DMS114 treated with DMSO at 0.1 percent for 48 hours (cell line): ENCODE data around the gene RAB6B.

Source experiments
- DNase-seq: peaks from one replicate; lab custom pipeline; 2025; ENCODE audit not compliant: unreplicated experiment; lab: John Stamatoyannopoulos, UW

The RAB6B gene

DNA sequence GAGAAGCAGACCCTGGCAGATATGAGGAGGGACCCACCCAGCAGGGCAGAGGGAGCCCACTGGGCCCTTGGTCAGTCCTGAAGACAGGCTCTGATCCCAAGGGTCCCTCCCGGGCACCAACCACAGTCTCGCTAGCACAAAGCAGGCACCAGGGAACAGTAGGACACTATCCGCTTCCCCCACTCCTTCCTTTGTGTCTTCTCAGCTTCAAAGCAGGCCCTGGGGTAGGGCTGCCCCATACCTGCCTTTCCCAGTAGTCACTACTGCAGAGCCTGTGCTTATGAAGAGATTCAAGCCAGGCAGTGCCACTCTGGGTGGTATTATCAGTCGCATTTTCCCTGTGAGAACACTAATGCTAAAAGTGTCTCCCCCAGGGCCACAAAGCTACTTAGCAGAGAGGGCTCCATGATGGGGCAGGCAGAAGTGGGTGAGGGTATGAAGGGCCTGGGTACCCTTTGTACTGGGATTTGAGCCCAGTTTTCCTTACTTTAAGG, 57.3 kb downstream of the RAB6B start:
- no peak for DNase-seq

DNA sequence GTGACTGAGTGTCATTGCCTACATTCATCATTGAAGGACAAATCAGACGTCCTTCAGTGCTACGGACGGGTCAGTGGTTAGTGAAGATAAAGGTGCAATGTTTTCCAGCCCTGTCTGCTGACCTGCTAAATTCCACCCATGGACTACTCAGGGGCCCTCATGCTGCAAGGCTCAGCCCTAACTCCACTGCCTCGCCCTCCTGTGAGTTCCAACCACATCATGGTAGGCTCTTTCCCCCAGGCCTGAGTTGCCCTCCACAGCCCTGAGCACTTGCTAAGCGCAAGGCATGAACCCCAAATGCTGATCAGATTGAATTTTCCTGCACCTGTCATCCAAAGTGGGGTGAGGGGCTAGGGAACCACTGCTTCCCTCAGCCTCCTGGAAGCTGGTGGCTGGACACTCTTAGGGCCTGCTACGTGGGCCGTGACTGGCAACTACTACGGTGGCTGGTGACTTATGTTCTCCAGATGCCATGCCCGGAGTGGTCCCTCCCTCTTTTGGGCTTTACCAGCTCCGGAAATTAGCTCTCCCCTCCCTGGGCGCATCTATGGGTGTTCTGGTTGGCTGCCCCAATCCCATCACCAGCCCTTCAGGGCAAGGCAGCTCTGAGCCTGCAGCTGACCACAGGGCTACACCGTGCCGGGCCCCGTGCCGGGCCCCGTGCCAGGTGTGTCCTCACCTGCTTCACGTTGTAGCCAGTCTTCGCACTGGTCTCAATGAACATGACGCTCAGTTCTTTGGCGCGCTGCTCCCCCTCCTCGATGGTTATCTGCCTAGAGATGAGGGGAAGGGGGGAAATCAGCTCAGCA, 58.0 kb downstream of the RAB6B start:
- no peak for DNase-seq

DNA sequence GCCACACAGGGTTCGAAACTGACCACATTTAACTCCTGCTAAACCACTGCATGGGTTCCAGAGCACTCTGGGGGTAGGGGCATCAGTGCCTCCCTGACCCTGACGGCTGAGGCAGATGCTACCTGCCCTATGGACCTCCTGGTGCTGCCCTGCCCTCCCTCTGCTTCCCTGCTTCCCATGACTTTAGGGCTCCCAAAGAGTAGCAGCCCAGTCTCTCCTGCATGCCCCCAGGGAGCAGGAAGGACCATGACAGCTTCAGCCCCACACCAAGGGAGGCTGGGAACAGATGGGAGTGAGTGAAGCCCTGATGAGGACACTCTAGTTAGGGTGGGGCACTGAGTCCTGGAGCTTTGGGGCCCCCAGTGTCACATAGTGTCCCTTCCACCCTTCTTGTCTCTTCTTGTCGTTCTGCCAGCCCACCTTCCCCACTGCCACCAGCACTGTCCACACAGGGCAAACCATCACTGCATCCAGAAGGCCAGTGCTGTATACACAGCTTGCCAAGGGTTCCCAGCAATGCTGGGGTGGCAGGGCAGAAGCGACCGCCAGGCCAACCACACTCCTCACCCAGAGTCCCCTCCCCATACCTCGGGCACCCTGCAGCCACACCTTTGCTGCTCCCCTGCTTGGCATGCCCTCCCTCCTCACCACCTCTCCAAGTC, 59.1 kb downstream of the RAB6B start:
- no peak for DNase-seq

DNA sequence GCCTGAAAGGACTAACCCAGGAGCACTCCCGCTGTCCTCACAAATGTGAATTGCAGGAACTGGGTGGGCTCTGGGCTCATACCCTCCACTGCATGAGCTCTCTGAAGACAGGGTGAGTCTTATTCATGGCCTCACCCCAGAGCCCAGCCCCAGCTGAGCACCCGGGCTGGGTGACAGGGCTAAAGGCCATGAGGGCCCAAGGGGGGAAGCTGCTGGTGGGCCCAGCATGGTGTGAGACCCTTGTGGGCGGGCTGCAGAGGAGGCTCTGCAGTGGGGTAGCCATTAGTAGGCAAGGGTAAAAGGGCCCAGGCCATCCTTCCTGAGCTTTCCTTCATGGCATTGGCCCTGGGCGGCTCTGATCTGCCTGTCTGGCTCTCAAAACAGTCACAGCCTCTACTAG, 59.7 kb downstream of the RAB6B start:
- DNase-seq: no peak

DNA sequence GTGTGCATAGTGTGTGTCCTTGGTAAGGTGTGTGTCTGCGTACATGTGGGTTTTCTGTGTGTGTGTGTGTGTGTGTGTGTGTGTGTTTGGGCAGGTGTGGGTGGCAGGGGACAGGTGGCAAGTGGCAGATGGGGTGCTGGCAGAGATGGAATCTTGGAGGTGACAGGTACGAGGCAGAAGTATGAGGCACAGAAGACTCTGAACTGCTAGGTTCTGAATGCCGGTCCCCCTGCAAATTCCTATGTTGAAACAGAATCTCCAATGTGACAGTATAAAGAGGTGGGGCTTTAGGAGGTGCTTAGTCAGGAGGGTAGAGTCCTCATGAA, 60.3 kb downstream of the RAB6B start:
- DNase-seq: no peak

DNA sequence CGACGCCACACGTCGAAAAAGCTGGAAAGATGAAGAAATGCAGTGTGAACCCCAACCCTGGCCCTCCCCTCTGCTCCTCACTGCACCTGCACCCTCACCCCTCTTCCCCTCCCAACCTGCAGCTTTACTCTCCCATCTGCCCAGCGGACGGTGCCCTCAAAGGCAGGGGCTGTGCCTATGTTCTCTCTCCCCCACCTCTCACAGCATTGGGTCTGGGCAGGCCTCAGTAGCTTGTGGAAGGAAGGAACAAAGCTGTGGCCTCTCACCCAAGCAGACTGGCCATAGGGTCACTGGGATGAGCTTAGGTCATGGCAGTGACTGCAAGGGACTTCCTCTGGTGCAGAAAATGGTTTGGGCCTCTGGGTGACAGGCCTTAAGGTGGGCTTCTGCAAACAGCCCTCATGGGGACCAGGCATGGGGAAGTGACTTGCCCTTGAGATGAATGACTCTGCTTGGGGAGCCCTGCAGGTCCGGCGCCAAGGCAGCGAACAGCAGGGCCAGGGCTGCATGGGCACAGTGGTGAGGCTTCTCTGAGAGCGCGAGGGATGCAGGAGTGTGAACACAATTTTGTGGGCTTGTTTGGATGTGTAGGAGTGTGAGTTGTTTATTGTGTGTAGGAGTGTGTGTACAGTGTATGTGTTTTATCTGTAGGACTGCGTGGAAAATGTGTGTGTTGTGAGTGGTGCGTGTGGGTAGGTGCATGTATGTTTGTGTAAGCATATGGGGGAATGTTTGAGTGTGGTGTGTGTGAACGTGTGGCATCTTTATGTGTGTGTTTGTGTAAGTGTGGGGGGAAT, 60.9 kb downstream of the RAB6B start:
- no peak for DNase-seq

DNA sequence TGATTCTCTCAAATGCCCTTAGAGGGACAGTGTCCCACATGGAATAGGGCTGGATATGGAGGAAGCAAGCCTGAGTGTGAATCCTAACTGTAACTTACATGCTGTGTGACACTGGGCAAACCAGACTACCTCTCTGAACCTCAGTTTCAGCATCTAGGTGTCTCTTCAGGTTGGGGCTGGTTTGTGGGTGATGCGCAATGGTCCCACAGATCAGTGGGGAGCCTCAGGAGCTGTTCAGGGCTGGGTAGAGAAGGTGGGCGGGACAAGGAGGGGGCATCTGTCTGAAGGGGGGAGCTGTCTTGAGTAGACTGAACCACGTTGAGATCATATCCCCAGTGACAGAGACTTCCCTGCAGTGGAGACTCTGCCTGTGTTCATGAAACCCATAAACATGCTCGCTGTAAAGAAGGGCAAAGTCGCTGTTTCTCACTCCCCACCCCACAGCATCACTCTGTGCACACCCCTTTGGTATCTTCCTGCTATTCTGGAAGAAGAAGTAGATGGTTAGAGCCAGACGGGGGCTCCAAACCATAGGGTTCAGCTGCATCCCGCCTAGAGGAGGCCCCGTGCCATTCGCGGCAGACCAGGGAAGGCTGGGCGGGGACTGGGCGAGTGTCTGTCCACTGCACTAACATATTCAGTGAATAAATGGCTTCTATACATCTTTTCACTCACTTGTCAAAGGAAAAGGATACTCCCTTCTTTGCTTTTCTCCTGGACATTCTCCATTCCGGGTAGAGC, 61.6 kb downstream of the RAB6B start:
- DNase-seq: no peak

DNA sequence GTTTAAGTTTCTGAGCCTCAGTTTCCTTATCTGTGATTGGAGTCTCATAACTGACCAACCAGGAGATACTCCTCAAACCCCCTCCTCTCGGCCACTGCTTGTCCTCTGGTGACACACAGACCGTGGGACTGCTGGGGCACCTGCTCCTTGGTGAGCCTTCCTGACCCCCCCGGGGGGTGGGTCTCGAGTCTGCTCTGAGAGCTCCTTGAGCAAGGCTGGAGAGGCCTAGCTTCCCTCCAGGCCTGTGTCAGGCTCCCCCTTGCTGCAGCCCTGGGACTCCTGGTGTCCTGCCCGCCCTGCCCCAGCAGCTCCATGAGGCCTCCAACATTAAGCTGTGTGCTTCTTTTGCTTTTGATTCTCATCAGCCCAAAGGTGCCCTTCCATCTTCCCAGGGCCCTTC, 62.4 kb downstream of the RAB6B start:
- no peak for DNase-seq

DNA sequence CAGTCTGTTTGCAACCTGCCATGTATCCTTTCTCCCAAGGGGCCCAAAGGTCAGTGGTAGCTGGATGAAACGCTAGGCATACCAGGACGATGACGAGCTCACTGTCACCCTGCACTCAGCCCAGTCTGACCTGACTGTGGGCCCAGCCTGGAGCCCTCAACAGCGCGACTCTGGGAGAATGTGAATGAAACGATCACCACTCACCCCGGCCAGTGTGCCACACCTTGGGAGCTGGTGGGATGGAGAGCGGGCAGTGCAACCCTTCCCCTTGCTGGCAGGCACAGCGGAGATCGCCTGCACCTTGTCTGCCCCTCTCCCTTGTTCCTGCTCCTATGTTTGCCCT, 62.9 kb downstream of the RAB6B start:
- no peak for DNase-seq

DNA sequence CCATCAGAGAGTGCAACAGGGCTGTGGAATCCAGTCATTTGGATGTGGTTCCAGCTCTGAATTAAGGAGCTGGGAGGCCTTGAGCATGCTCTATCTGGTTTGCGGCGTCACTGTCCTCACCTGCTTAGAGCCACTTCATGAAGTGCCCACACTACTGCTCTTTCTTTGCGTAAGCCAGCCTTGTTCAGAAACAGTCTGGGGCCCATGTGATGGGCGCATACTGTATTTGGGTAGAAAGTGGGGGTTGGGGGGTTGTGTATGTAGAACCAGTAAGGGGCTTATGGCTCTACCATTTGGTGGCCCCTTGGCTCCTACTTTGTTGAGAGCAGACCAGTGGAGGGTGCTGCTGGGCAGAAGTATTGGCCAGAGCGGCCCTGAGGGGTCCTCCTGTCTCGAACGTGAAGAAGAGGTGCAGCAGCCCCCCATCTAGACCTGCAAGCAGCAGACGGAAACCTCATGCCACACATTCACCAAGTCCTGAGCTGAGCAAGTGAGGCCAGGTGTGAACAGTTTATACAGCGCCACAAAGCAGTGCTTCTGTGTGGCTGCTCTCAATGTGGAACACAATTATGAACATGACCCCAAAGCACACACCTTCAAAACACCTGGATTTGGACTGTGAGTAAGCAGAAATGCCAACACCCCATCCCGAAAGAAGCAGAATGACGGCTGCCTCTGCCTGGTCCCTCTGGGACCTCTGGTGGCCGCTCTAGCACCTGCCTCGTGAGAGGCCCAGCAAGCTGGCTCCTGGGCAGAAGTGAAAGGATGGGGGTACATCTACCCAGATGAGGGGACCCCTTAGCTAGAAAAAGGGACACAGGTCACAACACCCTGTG, 63.5 kb downstream of the RAB6B start:
- no peak for DNase-seq

DNA sequence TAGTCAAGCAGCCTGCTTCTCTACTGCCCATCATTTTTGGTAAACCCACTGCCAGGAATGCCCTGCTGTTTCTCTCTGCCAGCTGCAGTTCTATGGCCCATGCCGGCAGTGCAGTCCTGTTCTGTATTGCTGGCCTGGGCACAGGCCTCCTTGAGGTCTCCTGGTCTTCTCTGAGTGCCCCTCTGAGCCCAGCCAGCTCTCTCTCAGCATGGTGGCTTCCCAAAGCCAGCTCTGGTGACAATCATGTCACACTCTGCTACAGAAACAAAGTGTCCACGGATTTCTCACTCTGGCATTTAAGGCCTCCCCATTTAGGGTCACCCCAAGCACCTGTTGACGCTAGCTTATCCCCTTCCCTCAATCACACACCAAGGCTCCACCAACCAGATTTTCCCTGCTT, 65.6 kb downstream of the RAB6B start:
- no peak for DNase-seq

DNA sequence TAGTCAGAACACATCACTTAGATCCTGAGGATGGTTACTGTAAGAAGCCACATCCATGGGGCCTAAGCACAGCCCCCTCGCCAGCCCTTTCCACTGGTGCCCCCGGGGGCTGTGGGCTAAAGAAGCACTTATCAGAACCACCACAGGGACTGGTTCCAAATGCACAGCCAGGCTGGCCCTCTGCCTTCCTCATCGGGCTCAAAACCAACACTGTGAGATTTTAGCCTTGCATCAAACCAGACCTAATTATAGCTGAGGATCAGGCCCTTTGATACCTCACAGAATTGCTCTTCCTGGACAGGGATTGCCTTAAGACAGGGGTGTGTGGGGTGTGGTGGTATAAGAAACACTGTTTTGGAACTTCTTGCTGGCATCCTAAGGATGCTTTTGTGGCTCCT, 66.4 kb downstream of the RAB6B start:
- DNase-seq: no peak

DNA sequence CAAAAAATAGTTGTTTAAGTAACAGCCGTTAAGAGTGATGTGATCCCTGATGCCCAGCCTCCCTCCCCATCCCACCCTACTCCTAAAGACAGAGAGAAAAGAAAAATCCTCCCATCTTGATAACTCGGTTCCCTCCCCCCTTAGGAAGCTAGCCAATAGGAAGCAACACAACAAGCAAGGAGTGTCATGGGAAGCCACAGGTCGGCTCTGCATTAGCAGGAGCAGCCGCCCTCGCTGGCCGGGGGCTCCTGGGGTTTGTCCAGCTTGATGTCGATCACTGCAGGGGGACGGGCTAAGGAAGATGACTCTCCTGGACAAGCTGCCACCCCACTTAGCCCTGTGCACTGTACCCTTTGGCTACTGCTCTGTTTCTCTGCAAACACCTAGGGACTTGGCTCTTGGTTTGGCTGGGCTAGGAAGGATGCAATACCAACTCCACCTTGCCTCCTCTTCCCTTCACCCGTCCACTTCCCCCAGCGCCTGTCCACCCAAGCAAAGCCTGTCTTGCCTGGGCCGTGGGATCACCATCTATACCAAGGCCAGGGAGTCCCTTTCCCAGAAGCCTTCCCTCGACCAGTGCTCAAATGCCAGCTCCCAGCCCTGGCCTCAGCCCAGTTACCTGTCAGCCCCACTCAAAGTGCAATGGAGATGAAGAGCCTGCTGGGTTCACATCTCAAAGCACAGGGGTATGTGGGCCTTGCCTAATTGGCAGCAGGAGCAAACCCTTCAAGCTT, 66.9 kb downstream of the RAB6B start:
- no peak for DNase-seq

DNA sequence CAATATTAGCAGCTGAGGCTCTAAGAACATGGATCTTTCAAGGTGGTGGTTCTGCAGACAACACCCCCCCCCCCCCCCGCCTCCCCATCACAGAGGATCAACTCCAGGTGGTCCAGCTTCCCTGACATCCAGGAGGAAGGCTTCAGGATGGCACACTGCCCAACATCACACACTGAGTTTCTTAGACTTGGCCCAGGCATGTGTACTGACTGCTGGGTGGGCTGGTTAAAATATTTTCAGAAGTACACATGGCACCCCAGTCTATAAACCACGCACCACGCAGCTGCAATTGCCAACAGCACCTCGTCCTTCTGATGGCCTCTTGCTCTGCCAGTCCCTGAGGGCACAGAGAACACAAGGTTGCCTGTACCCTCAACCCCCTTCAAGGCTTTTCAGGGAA, 68.0 kb downstream of the RAB6B start:
- no peak for DNase-seq

DNA sequence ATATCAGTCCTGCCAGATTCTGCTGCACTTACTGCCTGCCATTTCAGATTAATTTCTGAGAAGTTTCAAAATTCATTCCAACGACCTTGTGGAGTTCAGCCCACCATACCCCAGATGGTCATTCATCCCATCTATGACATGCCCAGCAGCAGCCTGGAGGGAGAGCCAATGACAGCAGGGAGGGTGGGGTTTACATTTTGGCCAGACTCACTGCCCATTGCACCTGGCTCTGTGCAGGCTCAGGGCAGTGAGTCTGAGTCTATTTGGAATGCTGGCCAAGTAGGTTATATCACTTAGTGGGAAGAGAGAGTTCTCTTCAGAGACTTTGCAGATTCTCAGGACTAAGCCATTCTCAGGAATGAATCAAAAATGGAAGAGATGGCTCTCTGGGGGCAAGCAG, 68.5 kb downstream of the RAB6B start:
- no peak for DNase-seq

DNA sequence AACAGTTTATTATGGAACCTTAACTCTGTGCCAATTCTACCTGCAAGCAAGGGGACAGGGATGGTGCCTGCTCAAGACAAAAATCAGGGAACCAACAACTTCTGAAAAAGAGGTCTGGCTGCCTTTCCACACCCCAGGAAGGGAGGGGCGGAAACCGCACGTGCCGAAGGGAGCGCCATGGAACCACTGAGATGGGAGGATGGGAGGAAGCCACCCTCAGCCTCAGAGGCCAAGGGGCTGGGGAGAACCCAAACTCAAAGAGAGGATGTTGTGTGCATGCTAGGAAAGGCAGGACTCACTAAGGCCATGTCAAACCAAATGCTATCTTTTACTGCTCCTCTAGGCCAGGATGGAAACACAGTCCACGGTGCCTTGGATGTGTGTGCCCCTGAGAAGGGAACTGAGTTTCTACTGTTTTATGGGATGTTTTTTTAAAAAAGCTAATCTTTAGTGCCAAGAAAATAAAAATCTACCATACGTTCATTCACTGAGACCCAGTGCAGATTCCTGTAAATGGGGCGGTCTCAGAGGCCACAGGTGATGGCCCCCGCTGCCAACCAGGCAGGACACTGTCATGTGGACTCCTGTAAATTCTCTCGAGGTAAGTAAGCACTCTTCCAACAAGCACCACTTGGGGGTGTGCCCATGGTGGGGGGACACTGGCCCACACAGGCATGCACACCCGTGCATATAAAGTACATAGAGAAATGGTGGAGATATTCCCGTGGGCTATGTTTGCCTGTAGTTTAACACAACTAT, 69.5 kb downstream of the RAB6B start:
- no peak for DNase-seq

DNA sequence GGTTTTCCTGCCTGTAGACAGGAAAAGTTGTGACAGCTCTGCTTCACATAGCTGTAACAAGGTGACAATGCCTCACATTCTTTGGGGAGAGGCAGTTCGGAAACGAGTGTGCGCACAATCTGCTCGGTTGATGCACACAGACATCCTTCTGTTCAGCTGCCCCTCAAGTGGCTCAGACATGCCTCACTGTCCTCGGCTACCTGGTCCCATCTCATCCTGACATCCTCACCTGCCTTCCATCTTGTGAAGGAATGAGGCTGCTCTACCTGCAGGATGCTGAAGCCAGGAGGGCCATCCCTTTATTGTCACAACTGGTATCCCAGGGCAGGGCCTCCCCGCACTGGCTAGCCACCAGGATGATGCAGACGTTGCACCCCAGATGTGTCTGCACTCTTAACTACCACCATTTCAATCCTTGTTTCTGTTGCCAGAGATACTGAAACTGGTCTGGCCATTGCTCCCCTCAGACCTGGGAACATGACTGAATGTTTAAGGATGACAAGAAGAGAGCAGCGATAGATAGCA, 70.7 kb downstream of the RAB6B start:
- no peak for DNase-seq

DNA sequence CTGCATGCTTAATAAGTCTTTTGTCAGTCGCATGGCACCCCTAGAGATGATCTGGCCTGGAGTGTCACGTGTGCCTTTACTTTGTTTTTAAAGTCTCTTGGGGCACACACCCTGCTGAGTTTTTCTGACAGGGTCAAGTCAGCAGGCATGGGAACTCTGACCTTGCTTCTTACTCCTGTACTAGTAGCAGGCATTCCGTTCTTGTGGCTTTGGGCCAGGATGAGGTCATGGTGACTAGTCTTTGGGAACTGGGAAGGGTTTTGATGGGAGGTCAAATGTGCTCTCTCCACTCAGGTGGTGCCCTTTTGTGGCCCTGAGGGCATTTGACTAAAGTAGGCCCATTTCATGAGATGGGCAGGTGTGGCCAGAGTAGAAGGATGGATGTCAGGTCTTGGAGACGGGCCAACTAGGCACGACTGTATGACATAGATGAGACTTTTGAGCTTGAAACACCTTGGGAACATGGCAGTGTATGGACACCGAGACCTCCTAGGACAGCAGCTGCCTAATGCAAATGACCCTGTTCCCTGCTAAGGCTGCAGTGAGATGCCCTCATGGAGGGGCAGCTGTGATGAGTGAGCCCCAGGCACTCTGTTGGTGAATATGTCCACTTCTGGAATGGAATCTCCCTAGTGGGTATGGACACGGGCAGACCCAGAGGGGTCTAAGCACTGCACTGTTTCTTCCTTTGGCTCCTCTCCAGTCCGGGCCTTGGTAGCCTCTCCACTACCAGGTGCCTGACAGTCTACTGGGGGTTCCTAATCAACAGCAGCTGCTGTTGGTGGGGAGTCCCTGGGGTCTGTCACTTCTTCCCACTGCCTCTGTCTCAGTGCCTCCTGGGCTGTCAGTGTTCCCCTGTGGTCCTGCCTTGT, 73.7 kb downstream of the RAB6B start:
- DNase-seq: no peak
